HepG2 (cell line): ENCODE results near the gene DPYD. TPM values are rescaled to one million over a fixed set of nuclear protein-coding genes. Genes with fewer than 3 reads are reported as not detected.

Source experiments
- ATAC-seq: fragments of 200-7000 bp; cut with Tn5 transposase; 3 replicates; pipeline ENCODE4 v1.9.1; 2020; ENCODE audit warnings: mild to moderate bottlenecking, moderate library complexity
- BruUV-seq: library from RNA; stranded (reverse); fragments of 400-500 nt; replicated peaks from 2 replicates; lab custom pipeline; 2021; lab: Mats Ljungman, UMichigan
- CTCF ChIA-PET: fragments of 300-600 bp; formaldehyde crosslinking; extraction: SDS; loops from one replicate; lab custom pipeline; 2021; ENCODE audit warnings: low total read pairs, inconsistent platforms, low intra/inter-chr PET ratio; lab: Yijun Ruan, JAX
- POLR2A ChIA-PET: fragments of 350-600 bp; sonication (Branson Sonifier 250); formaldehyde crosslinking; loops from one replicate; lab custom pipeline; 2020; ENCODE audit warnings: antibody characterized with exemption, inconsistent platforms; lab: Yijun Ruan, JAX
- DNase-seq: peaks from one replicate; pipeline ENCODE4 v3.0.0-alpha.2; 2015; ENCODE audit warnings: low spot score
- FAIRE-seq: peaks from 3 replicates; lab custom pipeline; 2011; peaks lifted over from hg19 to GRCh38; lab: Jason Lieb, UNC
- H2AFZ ChIP-seq: one replicate; pipeline ENCODE4 v1.6.1; 2011; ENCODE audit warnings: low read length, inconsistent platforms
- H3K27ac ChIP-seq: fragments of 300-600 bp; 3 replicates; pipeline ENCODE4 v1.8.0; 2011; ENCODE audit warnings: mixed run types, mild to moderate bottlenecking, mixed read lengths, low read length, inconsistent platforms; ENCODE audit not compliant: insufficient read depth; ENCODE audit errors: extremely low read length
- H3K27me3 ChIP-seq, 2 experiments: fragments of 200-600 bp in 1 of 2; 2 replicates in 1 of 2; 3 replicates in 1 of 2; pipeline versions ENCODE4 v1.6.0 to v1.8.0; 2011; ENCODE audit warnings: low read length in 2 of 2, mild to moderate bottlenecking in 2 of 2, moderate library complexity in 2 of 2, inconsistent platforms in 1 of 2; ENCODE audit not compliant: insufficient read depth in 2 of 2, control insufficient read depth in 1 of 2
- H3K36me3 ChIP-seq, 2 experiments: fragments of 200-600 bp in 1 of 2; replicated peaks in 1 of 2; 2 replicates in 1 of 2; 3 replicates in 1 of 2; pipeline versions ENCODE4 v1.5.1 to v1.8.0; 2011; ENCODE audit warnings: low read length in 2 of 2, inconsistent platforms in 1 of 2; ENCODE audit not compliant: insufficient read depth in 2 of 2, control insufficient read depth in 1 of 2
- H3K4me1 ChIP-seq: 2 replicates; pipeline ENCODE4 v1.5.1; 2012; ENCODE audit warnings: low read length, inconsistent platforms; ENCODE audit not compliant: insufficient read depth
- H3K4me2 ChIP-seq: 2 replicates; pipeline ENCODE4 v1.6.0; 2011; ENCODE audit warnings: low read depth, low read length, inconsistent platforms
- H3K4me3 ChIP-seq, 3 experiments: fragments of 200-600 bp in 1 of 3; sonication (generic), shearing (Covaris generic) in 1 of 3; replicated peaks in 1 of 3; 2 replicates each; pipeline ENCODE4 v1.5.1; 2011 to 2016; ENCODE audit warnings: low read length in 3 of 3, inconsistent platforms in 2 of 3, low read depth in 2 of 3, mild to moderate bottlenecking in 2 of 3, control low read depth in 1 of 3, mixed read lengths in 1 of 3; ENCODE audit not compliant: insufficient read depth in 1 of 3
- H3K79me2 ChIP-seq: one replicate; pipeline ENCODE4 v1.6.1; 2011; ENCODE audit warnings: low read length, inconsistent platforms; ENCODE audit not compliant: insufficient read depth
- H3K9ac ChIP-seq: 2 replicates; pipeline ENCODE4 v1.6.0; 2011; ENCODE audit warnings: mild to moderate bottlenecking, low read depth, low read length, inconsistent platforms; ENCODE audit not compliant: insufficient read depth
- H3K9me3 ChIP-seq: 2 replicates; pipeline ENCODE4 v1.5.1; 2012; ENCODE audit warnings: mild to moderate bottlenecking, low read length
- H4K20me1 ChIP-seq: 2 replicates; pipeline ENCODE4 v1.6.0; 2011; ENCODE audit warnings: inconsistent platforms, mild to moderate bottlenecking, low read length, moderate library complexity; ENCODE audit not compliant: insufficient read depth
- MED1 ChIP-seq: sonication (generic); formaldehyde crosslinking; IDR thresholded peaks from 2 replicates; pipeline ENCODE4 v1.4.0; 2020; ENCODE audit warnings: missing genetic modification reagents
- POLR2AphosphoS2 ChIP-seq: IDR thresholded peaks from 2 replicates; pipeline ENCODE4 v1.6.1; 2011; ENCODE audit warnings: low read depth, low read length, improper control_type of control experiment
- ZNF253 ChIP-seq: sonication (generic); formaldehyde crosslinking; IDR thresholded peaks from 2 replicates; pipeline ENCODE4 v1.8.0; 2022; ENCODE audit warnings: mild to moderate bottlenecking, missing genetic modification reagents, borderline replicate concordance
- WGBS: methylation state at CpG from one replicate; pipeline ENCODE4 v1.1.6; 2017; ENCODE audit warnings: low lambda C conversion rate; 5-methylcytosine and 5-hydroxymethylcytosine counted together
- in situ Hi-C: cut with HindIII; loops from 2 replicates; pipeline ENCODE4 v1.10.0; 2017; ENCODE audit warnings: low pct_unique_long_range_greater_than_20kb; ENCODE audit not compliant: extremely low pct_ligation_motif_present
- intact Hi-C: fragments of 100-400 bp; cut with micrococcal nuclease; formaldehyde crosslinking; loops from one replicate; pipeline ENCODE4 v1.10.0; 2022; ENCODE audit not compliant: unreplicated experiment
- polyA plus RNA-seq, 8 experiments: library from polyadenylated mRNA; depleted of rRNA in 3 of 8; stranded (reverse) in 7 of 8; unstranded in 1 of 8; fragments of >200 nt; fragmentation: Illumina TruSeq in 4 of 8; extraction: Trizol in 4 of 8; gene quantifications; 2 replicates each; pipeline versions ENCODE4 v1.2.1 to v1.2.3, GENCODE V29; 2011 to 2016; ENCODE audit warnings: low read depth in 4 of 8, missing spikeins in 1 of 8, mixed read lengths in 1 of 8; ENCODE audit not compliant: insufficient read depth in 1 of 8
- total RNA-seq, 5 experiments: library from RNA; depleted of rRNA; stranded (reverse); fragments of >200 nt; fragmentation: Illumina TruSeq; extraction: Trizol; gene quantifications; 2 replicates each; pipeline ENCODE4 v1.2.3, GENCODE V29; 2016; ENCODE audit warnings: low read depth in 1 of 5

Gene DPYD
- total and polyA plus RNA-seq, 2 of the 13 experiments (the other 11 are each of a cell fraction or from before 2014, with no cell fraction given) = 1.3 to 3.4 TPM

DNA sequence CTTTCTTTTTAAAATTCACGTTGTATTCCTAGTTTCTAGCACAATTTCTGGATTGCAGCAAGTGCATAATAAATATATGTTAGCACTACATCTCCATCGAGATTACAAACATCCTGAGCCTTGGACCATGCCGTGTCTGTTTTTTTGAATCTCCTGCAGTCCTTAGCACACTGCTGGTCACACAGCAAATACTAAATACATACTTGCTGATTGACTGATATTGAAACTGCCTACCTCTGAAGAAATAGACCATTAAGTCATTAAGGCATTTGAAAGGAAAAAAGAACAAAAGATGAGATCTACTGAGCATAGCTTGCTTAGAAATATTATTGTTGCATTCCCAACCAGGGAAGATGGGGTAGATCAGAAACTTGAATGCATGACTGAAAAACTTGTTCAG, 830.1 kb downstream of the DPYD start:
- FAIRE-seq = no peak
- Histone ChIP-seq H4K20me1 (no peaks in the 10 kb centered on the region), H2AFZ (no peak overlapping the region), H3K9ac (no peak overlapping the region), H3K4me2 (no peak overlapping the region), H3K36me3 (no peaks in the 10 kb centered on the region), H3K4me1 (no peaks in the 10 kb centered on the region)
- POLR2A ChIA-PET = no interaction called here
- intact Hi-C loops (no loop called here), in situ Hi-C loops (no loop called here)
- BruUV-seq = no TSS peak
- TF ChIP-seq POLR2AphosphoS2 (no peak), MED1 (CRISPR knock-in tag) (no peak)
- TF ChIP-seq, all 625 proteins: peak for 0
- H3K4me3 ChIP-seq = no peak overlapping the region
- CTCF ChIA-PET = no interaction called here
- DNase-seq (no peak), ATAC-seq (no peak)
- H3K27me3 ChIP-seq = no peaks in the 10 kb centered on the region
- H3K9me3 ChIP-seq = no peaks in the 10 kb centered on the region
- WGBS = 20% methylated on average over 3 of the region's 3 CpGs
- H3K27ac ChIP-seq = no peak overlapping the region
- no peaks in the 10 kb centered on the region for H3K79me2 ChIP-seq

- 51% methylated on average over 7 of the region's 7 CpGs for WGBS
- Histone ChIP-seq H3K4me2 (no peak overlapping the region), H3K4me1 (no peaks in the 10 kb centered on the region), H3K9me3 (no peaks in the 10 kb centered on the region), H4K20me1 (no peaks in the 10 kb centered on the region), H3K4me3 (no peak overlapping the region), H3K36me3 (no peaks in the 10 kb centered on the region), H3K79me2 (no peaks in the 10 kb centered on the region), H3K27me3 (no peaks in the 10 kb centered on the region), H3K27ac (no peak overlapping the region), H3K9ac (no peak overlapping the region), H2AFZ (no peak overlapping the region)
- intact Hi-C loops (no loop called here), in situ Hi-C loops (no loop called here)
- POLR2A ChIA-PET = no interaction called here
- BruUV-seq = no TSS peak
- DNase-seq (no peak), FAIRE-seq (no peak), ATAC-seq (no peak)
- CTCF ChIA-PET = no interaction called here
- TF ChIP-seq ZNF253 (CRISPR knock-in tag) = no peak
Measured at GRCh38 chr1:97089173-97089572, 831.7 kb downstream of the DPYD start.
